K562 (cell line): ENCODE measurements around the gene ANO1. TPM values are rescaled to one million over a fixed set of nuclear protein-coding genes. Genes with fewer than 3 reads are reported as not detected.

Experiments used
- CAMTA2 ChIP-seq: fragments of 250-450 bp; sonication (Bioruptor Pico); conservative IDR thresholded peaks from 2 replicates; pipeline ENCODE4 v1.5.1; 2022
- CBX2 ChIP-seq: fragments of 200-600 bp; sonication (generic); IDR thresholded peaks from one replicate; pipeline ENCODE4 v1.6.1; 2012; ENCODE audit warnings: mild to moderate bottlenecking, low read length, inconsistent platforms; ENCODE audit not compliant: insufficient read depth, poor library complexity, severe bottlenecking
- CEBPB ChIP-seq: fragments of 450-650 bp; IDR thresholded peaks from 2 replicates; pipeline ENCODE4 v1.6.1; 2016; ENCODE audit warnings: missing genetic modification characterization, missing compliant biosample characterization
- EP300 ChIP-seq: IDR thresholded peaks from 2 replicates; pipeline ENCODE4 v1.6.1; 2012; ENCODE audit warnings: low read length, improper control_type of control experiment
- GABPB1 ChIP-seq: sonication (generic); formaldehyde crosslinking; IDR thresholded peaks from 2 replicates; pipeline ENCODE4 v1.8.0; 2022; ENCODE audit warnings: mild to moderate bottlenecking, missing genetic modification reagents
- IRF2 ChIP-seq: sonication (generic); formaldehyde crosslinking; IDR thresholded peaks from 2 replicates; pipeline ENCODE4 v1.8.1; 2022; ENCODE audit warnings: mild to moderate bottlenecking, missing genetic modification reagents
- KHSRP ChIP-seq: fragments of 450-650 bp; IDR thresholded peaks from 2 replicates; pipeline ENCODE4 v1.6.1; 2017
- MAFK ChIP-seq: IDR thresholded peaks from 2 replicates; pipeline ENCODE4 v1.6.1; 2011; ENCODE audit warnings: low read length, improper control_type of control experiment
- NKRF ChIP-seq: fragments of 450-650 bp; IDR thresholded peaks from 2 replicates; pipeline ENCODE4 v1.6.1; 2016; ENCODE audit warnings: borderline replicate concordance
- NR2C1 ChIP-seq, 2 experiments: fragments of 450-650 bp; IDR thresholded peaks; 2 replicates each; pipeline ENCODE4 v1.6.1; 2017; ENCODE audit warnings: mild to moderate bottlenecking in 2 of 2, antibody characterized with exemption in 1 of 2, inconsistent platforms in 1 of 2, missing compliant biosample characterization in 1 of 2, missing genetic modification characterization in 1 of 2
- NRF1 ChIP-seq, 2 experiments: fragments of 450-650 bp; IDR thresholded peaks in 1 of 2; conservative IDR thresholded peaks in 1 of 2; 2 replicates each; pipeline ENCODE4 v1.6.1; 2014; ENCODE audit warnings: mild to moderate bottlenecking in 2 of 2
- SPI1 ChIP-seq: IDR thresholded peaks from 2 replicates; pipeline ENCODE4 v1.6.1; 2011; ENCODE audit warnings: low read depth, low read length, control low read depth, borderline replicate concordance
- SRSF1 ChIP-seq: fragments of 200-400 bp; formaldehyde crosslinking; IDR thresholded peaks from 2 replicates; pipeline ENCODE4 v1.6.1; 2017; ENCODE audit warnings: mild to moderate bottlenecking, low read depth, low read length, moderate library complexity
- TFAP4 ChIP-seq: sonication (generic); formaldehyde crosslinking; IDR thresholded peaks from 2 replicates; pipeline ENCODE4 v1.8.0; 2022; ENCODE audit warnings: missing genetic modification reagents, mild to moderate bottlenecking, moderate library complexity, borderline replicate concordance
- THRA ChIP-seq: fragments of 450-650 bp; IDR thresholded peaks from 2 replicates; pipeline ENCODE4 v1.6.1; 2017; ENCODE audit warnings: mild to moderate bottlenecking, moderate library complexity
- ZBTB7A ChIP-seq: IDR thresholded peaks from 2 replicates; pipeline ENCODE4 v1.6.1; 2011; ENCODE audit warnings: low read depth, mild to moderate bottlenecking, low read length, moderate library complexity, borderline replicate concordance; ENCODE audit not compliant: control insufficient read depth
- ZC3H11A ChIP-seq: IDR thresholded peaks from 2 replicates; pipeline ENCODE4 v1.6.1; 2012; ENCODE audit warnings: low read depth, low read length, improper control_type of control experiment
- ZFX ChIP-seq: sonication (generic); formaldehyde crosslinking; IDR thresholded peaks from 2 replicates; pipeline ENCODE4 v1.8.0; 2022; ENCODE audit warnings: mild to moderate bottlenecking, missing genetic modification reagents, moderate library complexity
- ZNF12 ChIP-seq: sonication (generic); formaldehyde crosslinking; IDR thresholded peaks from 2 replicates; pipeline ENCODE4 v1.4.0; 2020; ENCODE audit warnings: mild to moderate bottlenecking, missing genetic modification reagents
- ZNF133 ChIP-seq: fragments of 250-450 bp; sonication (Bioruptor Pico); IDR thresholded peaks from 2 replicates; pipeline ENCODE4 v1.4.0; 2020; ENCODE audit warnings: mild to moderate bottlenecking
- ZNF282 ChIP-seq: sonication (generic); formaldehyde crosslinking; IDR thresholded peaks from 2 replicates; pipeline ENCODE4 v1.8.1; 2023; ENCODE audit warnings: missing genetic modification reagents
- ZNF431 ChIP-seq: sonication (generic); formaldehyde crosslinking; IDR thresholded peaks from 2 replicates; pipeline ENCODE4 v1.8.0; 2022; ENCODE audit warnings: mild to moderate bottlenecking, missing genetic modification reagents
- ZNF707 ChIP-seq: fragments of 250-450 bp; sonication (Bioruptor Pico); conservative IDR thresholded peaks from 2 replicates; pipeline ENCODE4 v1.8.0; 2022; ENCODE audit warnings: inconsistent platforms, mild to moderate bottlenecking, moderate library complexity
- ZNF75A ChIP-seq: fragments of 450-650 bp; formaldehyde crosslinking; IDR thresholded peaks from 2 replicates; pipeline ENCODE4 v1.4.0; 2020; ENCODE audit warnings: mild to moderate bottlenecking
- polyA plus RNA-seq, 8 experiments: library from polyadenylated mRNA; depleted of rRNA in 4 of 8; stranded (reverse) in 5 of 8; unstranded in 3 of 8; fragments of >200 nt; fragmentation: Nextera tagmentation in 2 of 8; fragmentation: Illumina TruSeq in 1 of 8; extraction: Ambion mirVana in 2 of 8; extraction: Trizol in 1 of 8; gene quantifications; 2 replicates each; pipeline versions ENCODE4 v1.2.1 to v1.2.3, GENCODE V29; 2011 to 2014; ENCODE audit warnings: inconsistent platforms in 1 of 8, missing spikeins in 1 of 8
- total RNA-seq, 7 experiments: library from RNA; depleted of rRNA in 6 of 7; stranded (reverse); fragments of >200 nt in 6 of 7; fragmentation: Illumina TruSeq in 2 of 7; extraction: Trizol in 2 of 7; gene quantifications; 2 replicates each; pipeline versions ENCODE4 v1.2.1 to v1.2.3, GENCODE V29; 2011 to 2021; ENCODE audit warnings: low replicate concordance in 1 of 7

The ANO1 gene
- total and polyA plus RNA-seq, 9 of the 15 experiments (the other 6 are each of a cell fraction or from before 2014, with no cell fraction given): not detected

GRCh38 chr11:70202920-70203750 is 125.0 kb downstream of the ANO1 start, which contains the start of gene FADD (continued):
- TF ChIP-seq GABPB1 (CRISPR knock-in tag) (peak; percentile 73), ZFX (CRISPR knock-in tag) (peak; percentile 91), CBX2 (no peak), CEBPB (tag) (no peak), IRF2 (CRISPR knock-in tag) (no peak), KHSRP (no peak), TFAP4 (peak; percentile 90), ZNF431 (CRISPR knock-in tag) (peak; percentile 26; the same call in 1 of the 2 replicates), NR2C1 (IDR thresholded peaks at IDR 0.05) (no peak), NR2C1 (tag; IDR thresholded peaks at IDR 0.05) (no peak), NRF1 (conservative IDR thresholded peaks at IDR 0.05 in 1 of 2, IDR thresholded peaks at IDR 0.05 in 1 of 2) (peak; percentile 99), CAMTA2 (CRISPR knock-in tag) (no peak), EP300 (0 out of 2 replicates have a peak, but pooled peaks have one; percentile 17), SRSF1 (no peak), ZNF707 (no peak), ZC3H11A (no peak), MAFK (no peak), ZBTB7A (peak; percentile 56; the same call in 1 of the 2 replicates), ZNF133 (CRISPR knock-in tag) (no peak), NKRF (peak; percentile 12; the same call in 1 of the 2 replicates), ZNF282 (CRISPR knock-in tag) (0 out of 2 replicates have a peak, but pooled peaks have one; percentile 56), ZNF75A (no peak), THRA (no peak), ZNF12 (CRISPR knock-in tag) (0 out of 2 replicates have a peak, but pooled peaks have one; percentile 17), SPI1 (no peak)
